Activated T-helper 9 cell treated with anti-CD3 and anti-CD28 coated beads, Interleukin-2, amount 50 U/mL, for 16 hours (primary cell): Measurements from ENCODE around the gene SYNGR4.
"Not testable (repeated sequence)": the region's sequence is repeated elsewhere in the genome, so short reads cannot be mapped to it uniquely, and the experiment has no call there.

Experiments used
- DNase-seq: peaks from one replicate; pipeline ENCODE4 v3.0.0-alpha.2; 2020; ENCODE audit warnings: low read depth

Gene SYNGR4

GRCh38 chr19:48371771-48372170, 7.6 kb downstream of the SYNGR4 start:
- DNase-seq = not testable (repeated sequence)

GRCh38 chr19:48372904-48373303, 8.7 kb downstream of the SYNGR4 start:
- no peak for DNase-seq

GRCh38 chr19:48373567-48373966, 9.4 kb downstream of the SYNGR4 start:
- DNase-seq = no peak

- no peak for DNase-seq
Observed at GRCh38 chr19:48378194-48378570, 14.0 kb downstream of the SYNGR4 start.

- DNase-seq = no peak
Observed at GRCh38 chr19:48379058-48379457, 14.9 kb downstream of the SYNGR4 start.

GRCh38 chr19:48381178-48381950, 17.2 kb downstream of the SYNGR4 start:
- DNase-seq = no peak

- no peak for DNase-seq
Observed at GRCh38 chr19:48382286-48382685, 18.1 kb downstream of the SYNGR4 start.

GRCh38 chr19:48385461-48386087, 21.4 kb downstream of the SYNGR4 start:
- DNase-seq = no peak

GRCh38 chr19:48386981-48387380, 22.8 kb downstream of the SYNGR4 start:
- no peak for DNase-seq

GRCh38 chr19:48390188-48391099, 26.3 kb downstream of the SYNGR4 start:
- DNase-seq = peak; percentile 51

- peak; percentile 62 for DNase-seq
Observed at GRCh38 chr19:48391100-48392005, 27.2 kb downstream of the SYNGR4 start, which contains the start of gene KDELR1. Gene KDELR1, minus strand, starts transcription at chr19:48391551. Its CDS starts 193 bp downstream, at chr19:48391358.

GRCh38 chr19:48392006-48392344, 27.8 kb downstream of the SYNGR4 start:
- DNase-seq = not testable (repeated sequence)

- DNase-seq = no peak
Observed at GRCh38 chr19:48392860-48393558, 28.8 kb downstream of the SYNGR4 start.

GRCh38 chr19:48393559-48394330, 29.6 kb downstream of the SYNGR4 start, which contains the start of gene GRIN2D:
Gene GRIN2D, plus strand, starts transcription at chr19:48393668. Its CDS starts 4,725 bp downstream, at chr19:48398393.
- no peak for DNase-seq

GRCh38 chr19:48394331-48395169, 30.4 kb downstream of the SYNGR4 start:
- no peak for DNase-seq

- DNase-seq = no peak
Observed at GRCh38 chr19:48395170-48395455, 30.9 kb downstream of the SYNGR4 start.

GRCh38 chr19:48395499-48395898, 31.3 kb downstream of the SYNGR4 start:
- no peak for DNase-seq

- no peak for DNase-seq
Observed at GRCh38 chr19:48396016-48396823, 32.1 kb downstream of the SYNGR4 start.

GRCh38 chr19:48396824-48397176, 32.6 kb downstream of the SYNGR4 start:
- no peak for DNase-seq
